Ishikawa (cell line): ENCODE measurements around the gene CMTM8.

Source experiments
- CEBPB ChIP-seq: IDR thresholded peaks from 2 replicates; pipeline ENCODE4 v1.6.1; 2012
- CREB1 ChIP-seq: IDR thresholded peaks from 2 replicates; pipeline ENCODE4 v1.6.1; 2012; ENCODE audit warnings: low read depth
- EP300 ChIP-seq: IDR thresholded peaks from 2 replicates; pipeline ENCODE4 v1.6.1; 2012; ENCODE audit warnings: borderline replicate concordance
- FOXM1 ChIP-seq: IDR thresholded peaks from 2 replicates; pipeline ENCODE4 v1.6.1; 2012; ENCODE audit warnings: low read depth, borderline replicate concordance
- MAX ChIP-seq: IDR thresholded peaks from 2 replicates; pipeline ENCODE4 v1.6.1; 2012
- RAD21 ChIP-seq: IDR thresholded peaks from 2 replicates; pipeline ENCODE4 v1.6.1; 2012; ENCODE audit warnings: low read depth
- TAF1 ChIP-seq: IDR thresholded peaks from 2 replicates; pipeline ENCODE4 v1.6.1; 2012; ENCODE audit warnings: low read depth, mild to moderate bottlenecking
- TCF12 ChIP-seq: IDR thresholded peaks from 2 replicates; pipeline ENCODE4 v1.6.1; 2012; ENCODE audit warnings: low read depth
- YY1 ChIP-seq: IDR thresholded peaks from 2 replicates; pipeline ENCODE4 v1.6.1; 2012; ENCODE audit warnings: low read depth
- TF ChIP-seq, protein P1 (sequence below): IDR thresholded peaks from 2 replicates; pipeline ENCODE4 v1.6.1; 2012; ENCODE audit warnings: low read depth, mild to moderate bottlenecking

DNA sequence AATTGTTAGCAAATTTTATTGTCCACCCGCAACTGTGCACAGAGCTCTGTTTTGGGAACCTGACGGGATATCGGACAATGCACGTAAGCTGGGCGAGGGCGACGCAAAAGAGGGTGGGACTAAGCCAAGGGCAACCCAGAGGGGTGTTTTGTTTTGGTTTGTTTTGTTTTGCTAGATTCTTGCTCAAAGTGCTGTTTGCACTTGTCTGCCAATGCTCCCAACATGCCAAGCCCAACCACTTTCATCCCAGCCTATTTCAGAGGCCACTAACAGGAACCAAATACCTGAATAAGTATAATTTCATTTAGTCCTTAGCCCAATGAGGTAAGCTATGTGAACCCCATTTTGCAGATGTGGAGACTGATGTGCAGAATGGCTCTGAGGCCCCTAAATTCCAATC is 143.4 kb downstream of the CMTM8 start:
- no peak for TF ChIP-seq MAX
- TF ChIP-seq YY1 = no peak
- no peak for TF ChIP-seq TAF1
- no peak for TF ChIP-seq CREB1
- TF ChIP-seq TCF12 = no peak
- TF ChIP-seq, protein P1, sequence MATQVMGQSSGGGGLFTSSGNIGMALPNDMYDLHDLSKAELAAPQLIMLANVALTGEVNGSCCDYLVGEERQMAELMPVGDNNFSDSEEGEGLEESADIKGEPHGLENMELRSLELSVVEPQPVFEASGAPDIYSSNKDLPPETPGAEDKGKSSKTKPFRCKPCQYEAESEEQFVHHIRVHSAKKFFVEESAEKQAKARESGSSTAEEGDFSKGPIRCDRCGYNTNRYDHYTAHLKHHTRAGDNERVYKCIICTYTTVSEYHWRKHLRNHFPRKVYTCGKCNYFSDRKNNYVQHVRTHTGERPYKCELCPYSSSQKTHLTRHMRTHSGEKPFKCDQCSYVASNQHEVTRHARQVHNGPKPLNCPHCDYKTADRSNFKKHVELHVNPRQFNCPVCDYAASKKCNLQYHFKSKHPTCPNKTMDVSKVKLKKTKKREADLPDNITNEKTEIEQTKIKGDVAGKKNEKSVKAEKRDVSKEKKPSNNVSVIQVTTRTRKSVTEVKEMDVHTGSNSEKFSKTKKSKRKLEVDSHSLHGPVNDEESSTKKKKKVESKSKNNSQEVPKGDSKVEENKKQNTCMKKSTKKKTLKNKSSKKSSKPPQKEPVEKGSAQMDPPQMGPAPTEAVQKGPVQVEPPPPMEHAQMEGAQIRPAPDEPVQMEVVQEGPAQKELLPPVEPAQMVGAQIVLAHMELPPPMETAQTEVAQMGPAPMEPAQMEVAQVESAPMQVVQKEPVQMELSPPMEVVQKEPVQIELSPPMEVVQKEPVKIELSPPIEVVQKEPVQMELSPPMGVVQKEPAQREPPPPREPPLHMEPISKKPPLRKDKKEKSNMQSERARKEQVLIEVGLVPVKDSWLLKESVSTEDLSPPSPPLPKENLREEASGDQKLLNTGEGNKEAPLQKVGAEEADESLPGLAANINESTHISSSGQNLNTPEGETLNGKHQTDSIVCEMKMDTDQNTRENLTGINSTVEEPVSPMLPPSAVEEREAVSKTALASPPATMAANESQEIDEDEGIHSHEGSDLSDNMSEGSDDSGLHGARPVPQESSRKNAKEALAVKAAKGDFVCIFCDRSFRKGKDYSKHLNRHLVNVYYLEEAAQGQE = no peak
- no peak for TF ChIP-seq RAD21
- TF ChIP-seq CEBPB = no peak
- TF ChIP-seq EP300 = no peak
- no peak for TF ChIP-seq FOXM1
